Activated CD8-positive, alpha-beta memory T cell treated with anti-CD3 and anti-CD28 coated beads for 4 hours (primary cell): ENCODE results near the gene FADD.
"Not testable (repeated sequence)": the region's sequence is repeated elsewhere in the genome, so short reads cannot be mapped to it uniquely, and the experiment has no call there.

ENCODE experiments used
- DNase-seq, 2 donors: peaks; one replicate each; pipeline ENCODE4 v3.0.0-alpha.2; 2020; ENCODE audit warnings: low read depth in 2 of 2

The FADD gene

GRCh38 chr11:70182266-70182665, 20.8 kb upstream of the FADD start:
- no peak for DNase-seq

GRCh38 chr11:70183032-70183431, 20.1 kb upstream of the FADD start:
- DNase-seq, result no peak

GRCh38 chr11:70183483-70184176, 19.5 kb upstream of the FADD start:
- no peak for DNase-seq

- no peak for DNase-seq
Measured at GRCh38 chr11:70184396-70184795, 18.7 kb upstream of the FADD start.

- DNase-seq, result no peak
Measured at GRCh38 chr11:70185348-70186055, 17.6 kb upstream of the FADD start.

GRCh38 chr11:70186420-70186819, 16.7 kb upstream of the FADD start:
- DNase-seq, result no peak

- DNase-seq, result no peak
Measured at GRCh38 chr11:70186936-70187335, 16.2 kb upstream of the FADD start.

GRCh38 chr11:70187771-70188170, 15.3 kb upstream of the FADD start:
- DNase-seq, result no peak

- no peak for DNase-seq
Measured at GRCh38 chr11:70189622-70190021, 13.5 kb upstream of the FADD start.

- no peak for DNase-seq
Measured at GRCh38 chr11:70191495-70192140, 11.5 kb upstream of the FADD start.

GRCh38 chr11:70192666-70193410, 10.3 kb upstream of the FADD start:
- no peak for DNase-seq

- no peak for DNase-seq
Measured at GRCh38 chr11:70193411-70194292, 9.4 kb upstream of the FADD start.

GRCh38 chr11:70194792-70195791, 8.0 kb upstream of the FADD start:
- no peak for DNase-seq

- DNase-seq, result no peak
Measured at GRCh38 chr11:70200212-70200844, 2.8 kb upstream of the FADD start.

- DNase-seq, result not testable (repeated sequence)
Measured at GRCh38 chr11:70201047-70201446, 2.0 kb upstream of the FADD start.

- no peak for DNase-seq
Measured at GRCh38 chr11:70201882-70202861, 924 bp upstream of the FADD start.

GRCh38 chr11:70203751-70204465, 812 bp downstream of the FADD start:
- DNase-seq, result peak; percentile 87 to 89

GRCh38 chr11:70204466-70204799, 1.3 kb downstream of the FADD start:
- no peak for DNase-seq
